SK-N-SH treated with all-trans-retinoic acid at 6 μM for 48 hours (cell line): ENCODE data around the gene CYREN.

Experiments
- ATAC-seq: fragments of 200-7000 bp; cut with Tn5 transposase; 3 replicates; pipeline ENCODE4 v1.9.1; 2020; ENCODE audit warnings: mild to moderate bottlenecking, moderate library complexity
- ARNTL ChIP-seq: fragments of 450-650 bp; formaldehyde crosslinking; IDR thresholded peaks from 2 replicates; pipeline ENCODE4 v1.5.0; 2020; ENCODE audit warnings: low read depth, mild to moderate bottlenecking, moderate library complexity, borderline replicate concordance
- BACH2 ChIP-seq: fragments of 250-450 bp; sonication (Bioruptor Pico); IDR thresholded peaks from 2 replicates; pipeline ENCODE4 v1.9.0; 2021; ENCODE audit warnings: mild to moderate bottlenecking, borderline replicate concordance
- CREB5 ChIP-seq: fragments of 250-450 bp; sonication (Bioruptor Pico); IDR thresholded peaks from 2 replicates; pipeline ENCODE4 v1.5.1; 2020; ENCODE audit warnings: low read depth, mild to moderate bottlenecking, moderate library complexity
- CSDC2 ChIP-seq: fragments of 250-450 bp; sonication (Bioruptor Pico); IDR thresholded peaks from 2 replicates; pipeline ENCODE4 v1.5.0; 2020; ENCODE audit warnings: mild to moderate bottlenecking, moderate library complexity
- CSRNP3 ChIP-seq: fragments of 250-450 bp; sonication (Bioruptor Pico); IDR thresholded peaks from 2 replicates; pipeline ENCODE4 v1.5.1; 2021; ENCODE audit warnings: mild to moderate bottlenecking, moderate library complexity
- GLIS3 ChIP-seq: fragments of 250-450 bp; sonication (Bioruptor Pico); IDR thresholded peaks from 2 replicates; pipeline ENCODE4 v1.5.0; 2020; ENCODE audit warnings: mild to moderate bottlenecking, moderate library complexity
- ISL1 ChIP-seq: fragments of 250-450 bp; sonication (Bioruptor Pico); IDR thresholded peaks from 2 replicates; pipeline ENCODE4 v2.1.2; 2022; ENCODE audit warnings: mild to moderate bottlenecking, moderate library complexity
- OSR1 ChIP-seq: fragments of 250-450 bp; sonication (Bioruptor Pico); IDR thresholded peaks from 2 replicates; pipeline ENCODE4 v1.8.0; 2022; ENCODE audit warnings: moderate library complexity, mild to moderate bottlenecking, inconsistent platforms
- PATZ1 ChIP-seq: fragments of 250-450 bp; sonication (Bioruptor Pico); IDR thresholded peaks from 2 replicates; pipeline ENCODE4 v1.8.0; 2020; ENCODE audit warnings: mild to moderate bottlenecking, moderate library complexity, borderline replicate concordance
- PPARA ChIP-seq: fragments of 250-450 bp; sonication (Bioruptor Pico); IDR thresholded peaks from 2 replicates; pipeline ENCODE4 v1.5.0; 2020; ENCODE audit warnings: mild to moderate bottlenecking, borderline replicate concordance
- RARB ChIP-seq: fragments of 250-450 bp; sonication (Bioruptor Pico); IDR thresholded peaks from 2 replicates; pipeline ENCODE4 v1.8.0; 2021; ENCODE audit warnings: mild to moderate bottlenecking, moderate library complexity
- SNAI2 ChIP-seq: fragments of 250-450 bp; sonication (Bioruptor Pico); IDR thresholded peaks from 2 replicates; pipeline ENCODE4 v1.5.0; 2020; ENCODE audit warnings: mild to moderate bottlenecking, moderate library complexity
- TCF4 ChIP-seq: fragments of 250-450 bp; sonication (Bioruptor Pico); IDR thresholded peaks from 2 replicates; pipeline ENCODE4 v1.8.0; 2021; ENCODE audit warnings: mild to moderate bottlenecking, moderate library complexity, borderline replicate concordance
- TOX ChIP-seq: fragments of 250-450 bp; sonication (Bioruptor Pico); IDR thresholded peaks from 2 replicates; pipeline ENCODE4 v1.8.0; 2021; ENCODE audit warnings: mild to moderate bottlenecking, moderate library complexity, borderline replicate concordance
- ZC3H10 ChIP-seq: fragments of 250-450 bp; sonication (Bioruptor Pico); IDR thresholded peaks from 2 replicates; pipeline ENCODE4 v1.5.1; 2021; ENCODE audit warnings: mild to moderate bottlenecking, moderate library complexity
- ZFP3 ChIP-seq: fragments of 250-450 bp; sonication (Bioruptor Pico); IDR thresholded peaks from 2 replicates; pipeline ENCODE4 v1.5.0; 2020; ENCODE audit warnings: mild to moderate bottlenecking, moderate library complexity
- ZFP30 ChIP-seq: fragments of 450-650 bp; formaldehyde crosslinking; IDR thresholded peaks from 2 replicates; pipeline ENCODE4 v1.5.0; 2022; ENCODE audit warnings: mild to moderate bottlenecking, moderate library complexity
- ZNF565 ChIP-seq: fragments of 450-650 bp; formaldehyde crosslinking; conservative IDR thresholded peaks from 2 replicates; pipeline ENCODE4 v1.5.0; 2020; ENCODE audit warnings: low read depth, mild to moderate bottlenecking, moderate library complexity
- ZNF70 ChIP-seq: fragments of 450-650 bp; formaldehyde crosslinking; IDR thresholded peaks from 2 replicates; pipeline ENCODE4 v1.5.0; 2020; ENCODE audit warnings: mild to moderate bottlenecking, moderate library complexity
- ZNF8 ChIP-seq: fragments of 450-650 bp; formaldehyde crosslinking; IDR thresholded peaks from 2 replicates; pipeline ENCODE4 v1.5.0; 2020; ENCODE audit warnings: mild to moderate bottlenecking, moderate library complexity
- TF ChIP-seq, protein P1 (sequence below): fragments of 250-450 bp; sonication (Bioruptor Pico); IDR thresholded peaks from 2 replicates; pipeline ENCODE4 v1.5.0; 2020; ENCODE audit warnings: mild to moderate bottlenecking, moderate library complexity
- TF ChIP-seq, protein P2 (sequence below): fragments of 250-450 bp; sonication (Bioruptor Pico); IDR thresholded peaks from 2 replicates; pipeline ENCODE4 v1.8.0; 2021; ENCODE audit warnings: low read depth, mild to moderate bottlenecking, moderate library complexity, borderline replicate concordance

The CYREN gene

DNA sequence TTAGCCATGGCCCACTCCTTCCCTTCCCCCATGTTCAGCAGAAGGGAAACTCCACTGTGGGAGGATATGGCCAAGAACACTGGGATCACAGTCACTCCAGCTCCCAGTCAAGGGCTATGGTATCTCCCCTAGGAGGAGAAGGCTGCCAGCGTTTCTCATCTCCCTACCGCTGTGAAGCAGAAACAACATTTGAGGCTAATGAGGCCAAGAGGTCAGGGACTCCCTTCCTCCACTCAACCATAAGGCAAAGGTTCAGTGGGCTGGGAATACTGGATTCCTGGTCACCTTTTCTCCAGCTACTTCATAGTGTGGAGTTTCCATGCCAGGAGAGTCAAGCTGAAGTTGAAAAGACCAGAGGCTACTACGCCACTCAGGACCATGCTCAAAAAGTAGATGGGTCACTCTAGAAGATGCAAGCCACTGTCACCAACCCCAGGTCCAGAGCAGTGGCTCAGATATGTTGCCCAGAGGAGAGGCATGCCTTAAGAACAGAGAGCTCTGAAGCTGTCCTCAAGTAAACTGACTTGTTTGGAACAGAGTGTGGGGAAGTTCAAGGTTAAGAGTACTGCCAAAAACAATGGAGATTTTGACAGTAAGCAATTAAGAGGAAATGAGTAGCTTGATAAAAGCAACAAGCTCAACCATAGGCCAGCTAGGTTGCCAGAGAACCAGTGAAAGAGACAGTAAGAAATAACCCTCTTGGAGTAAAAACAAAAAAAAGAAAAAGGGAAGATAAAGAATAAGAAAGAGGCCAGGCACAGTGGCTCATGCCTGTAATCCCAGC, 26.4 kb downstream of the CYREN start:
- ATAC-seq = no peak
- TF ChIP-seq ZNF8 (CRISPR knock-in tag) = no peak
- TF ChIP-seq BACH2 = no peak
- no peak for TF ChIP-seq ARNTL (CRISPR knock-in tag)
- TF ChIP-seq ZFP30 = no peak
- no peak for TF ChIP-seq TCF4 (CRISPR knock-in tag)
- no peak for TF ChIP-seq PPARA (CRISPR knock-in tag)
- no peak for TF ChIP-seq CREB5 (CRISPR knock-in tag)
- no peak for TF ChIP-seq ZNF565 (CRISPR knock-in tag)
- TF ChIP-seq ZFP3 (CRISPR knock-in tag) = no peak
- no peak for TF ChIP-seq PATZ1 (CRISPR knock-in tag)
- TF ChIP-seq GLIS3 = no peak
- no peak for TF ChIP-seq ISL1 (CRISPR knock-in tag)
- no peak for TF ChIP-seq SNAI2
- no peak for TF ChIP-seq ZNF70 (CRISPR knock-in tag)
- no peak for TF ChIP-seq OSR1 (CRISPR knock-in tag)
- no peak for TF ChIP-seq CSDC2 (CRISPR knock-in tag)
- no peak for TF ChIP-seq ZC3H10 (CRISPR knock-in tag)
- TF ChIP-seq, protein P1, sequence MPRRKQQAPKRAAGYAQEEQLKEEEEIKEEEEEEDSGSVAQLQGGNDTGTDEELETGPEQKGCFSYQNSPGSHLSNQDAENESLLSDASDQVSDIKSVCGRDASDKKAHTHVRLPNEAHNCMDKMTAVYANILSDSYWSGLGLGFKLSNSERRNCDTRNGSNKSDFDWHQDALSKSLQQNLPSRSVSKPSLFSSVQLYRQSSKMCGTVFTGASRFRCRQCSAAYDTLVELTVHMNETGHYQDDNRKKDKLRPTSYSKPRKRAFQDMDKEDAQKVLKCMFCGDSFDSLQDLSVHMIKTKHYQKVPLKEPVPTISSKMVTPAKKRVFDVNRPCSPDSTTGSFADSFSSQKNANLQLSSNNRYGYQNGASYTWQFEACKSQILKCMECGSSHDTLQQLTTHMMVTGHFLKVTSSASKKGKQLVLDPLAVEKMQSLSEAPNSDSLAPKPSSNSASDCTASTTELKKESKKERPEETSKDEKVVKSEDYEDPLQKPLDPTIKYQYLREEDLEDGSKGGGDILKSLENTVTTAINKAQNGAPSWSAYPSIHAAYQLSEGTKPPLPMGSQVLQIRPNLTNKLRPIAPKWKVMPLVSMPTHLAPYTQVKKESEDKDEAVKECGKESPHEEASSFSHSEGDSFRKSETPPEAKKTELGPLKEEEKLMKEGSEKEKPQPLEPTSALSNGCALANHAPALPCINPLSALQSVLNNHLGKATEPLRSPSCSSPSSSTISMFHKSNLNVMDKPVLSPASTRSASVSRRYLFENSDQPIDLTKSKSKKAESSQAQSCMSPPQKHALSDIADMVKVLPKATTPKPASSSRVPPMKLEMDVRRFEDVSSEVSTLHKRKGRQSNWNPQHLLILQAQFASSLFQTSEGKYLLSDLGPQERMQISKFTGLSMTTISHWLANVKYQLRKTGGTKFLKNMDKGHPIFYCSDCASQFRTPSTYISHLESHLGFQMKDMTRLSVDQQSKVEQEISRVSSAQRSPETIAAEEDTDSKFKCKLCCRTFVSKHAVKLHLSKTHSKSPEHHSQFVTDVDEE (CRISPR knock-in tag) = no peak

DNA sequence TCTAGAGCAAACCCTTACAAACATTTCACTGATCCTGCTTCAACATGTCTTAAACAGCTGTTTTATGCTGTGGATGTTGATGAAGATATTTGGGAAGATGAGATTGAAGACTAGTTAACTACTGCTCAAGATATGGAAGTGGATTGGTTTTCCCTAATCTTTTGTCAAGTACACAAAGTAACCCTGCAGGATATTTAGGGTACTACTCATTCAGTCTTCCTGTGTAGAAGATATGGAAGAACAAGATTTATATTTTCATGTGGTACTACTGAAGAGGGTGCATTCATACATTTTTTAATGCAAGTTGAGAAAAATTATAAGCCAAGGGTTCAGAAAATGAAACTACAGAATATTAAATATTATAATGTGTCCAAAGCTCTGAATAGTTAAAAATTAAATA, 40.9 kb downstream of the CYREN start:
- TF ChIP-seq, protein P2, sequence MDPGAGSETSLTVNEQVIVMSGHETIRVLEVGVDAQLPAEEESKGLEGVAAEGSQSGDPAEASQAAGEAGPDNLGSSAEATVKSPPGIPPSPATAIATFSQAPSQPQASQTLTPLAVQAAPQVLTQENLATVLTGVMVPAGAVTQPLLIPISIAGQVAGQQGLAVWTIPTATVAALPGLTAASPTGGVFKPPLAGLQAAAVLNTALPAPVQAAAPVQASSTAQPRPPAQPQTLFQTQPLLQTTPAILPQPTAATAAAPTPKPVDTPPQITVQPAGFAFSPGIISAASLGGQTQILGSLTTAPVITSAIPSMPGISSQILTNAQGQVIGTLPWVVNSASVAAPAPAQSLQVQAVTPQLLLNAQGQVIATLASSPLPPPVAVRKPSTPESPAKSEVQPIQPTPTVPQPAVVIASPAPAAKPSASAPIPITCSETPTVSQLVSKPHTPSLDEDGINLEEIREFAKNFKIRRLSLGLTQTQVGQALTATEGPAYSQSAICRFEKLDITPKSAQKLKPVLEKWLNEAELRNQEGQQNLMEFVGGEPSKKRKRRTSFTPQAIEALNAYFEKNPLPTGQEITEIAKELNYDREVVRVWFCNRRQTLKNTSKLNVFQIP (CRISPR knock-in tag) = no peak
- TF ChIP-seq ZNF565 (CRISPR knock-in tag) (no peak), ZNF70 (CRISPR knock-in tag) (no peak), CSDC2 (CRISPR knock-in tag) (no peak), PATZ1 (CRISPR knock-in tag) (no peak), RARB (CRISPR knock-in tag) (no peak), PPARA (CRISPR knock-in tag) (no peak), CSRNP3 (CRISPR knock-in tag) (no peak), ZFP3 (CRISPR knock-in tag) (no peak), ARNTL (CRISPR knock-in tag) (no peak), ZC3H10 (CRISPR knock-in tag) (no peak), ZFP30 (no peak), TOX (CRISPR knock-in tag) (no peak), ZNF8 (CRISPR knock-in tag) (no peak), SNAI2 (no peak), ISL1 (CRISPR knock-in tag) (no peak), GLIS3 (no peak), OSR1 (CRISPR knock-in tag) (no peak)
- ATAC-seq = no peak
